CD14-positive monocyte (primary cell): ENCODE measurements around the gene IRAG1. TPM values are rescaled to one million over a fixed set of nuclear protein-coding genes. Genes with fewer than 3 reads are reported as not detected.

Source experiments
- DNase-seq, 3 donors: peaks; one replicate each; pipeline ENCODE4 v3.0.0-alpha.2; 2011 to 2022
- H2AFZ ChIP-seq: 2 replicates; pipeline ENCODE4 v1.6.0; 2012; ENCODE audit warnings: mild to moderate bottlenecking, low read depth, low read length, inconsistent platforms; ENCODE audit not compliant: insufficient read depth, poor library complexity, severe bottlenecking
- H3K27ac ChIP-seq, 2 donors: 1 replicate in 1 of 2; 2 replicates in 1 of 2; pipeline ENCODE4 v1.5.1; 2012 to 2013; ENCODE audit warnings: low read length in 2 of 2, control low read depth in 1 of 2, inconsistent platforms in 1 of 2, low read depth in 1 of 2, mild to moderate bottlenecking in 1 of 2
- H3K27me3 ChIP-seq, 2 donors: one replicate each; pipeline versions ENCODE4 v1.6.0 to v1.6.1; 2011 to 2013; ENCODE audit warnings: low read length in 2 of 2; ENCODE audit not compliant: control insufficient read depth in 2 of 2, insufficient read depth in 2 of 2
- H3K36me3 ChIP-seq, 2 donors: replicated peaks in 1 of 2; 1 replicate in 1 of 2; 2 replicates in 1 of 2; pipeline versions ENCODE4 v1.5.1 to v1.6.1; 2012 to 2013; ENCODE audit warnings: low read length in 2 of 2, control low read depth in 1 of 2, inconsistent platforms in 1 of 2, mild to moderate bottlenecking in 1 of 2; ENCODE audit not compliant: insufficient read depth in 2 of 2, control insufficient read depth in 1 of 2
- H3K4me1 ChIP-seq, 2 donors: 1 replicate in 1 of 2; 2 replicates in 1 of 2; pipeline versions ENCODE4 v1.5.1 to v1.6.1; 2012 to 2013; ENCODE audit warnings: low read length in 2 of 2, control low read depth in 1 of 2, inconsistent platforms in 1 of 2, mild to moderate bottlenecking in 1 of 2, moderate library complexity in 1 of 2; ENCODE audit not compliant: insufficient read depth in 2 of 2, control insufficient read depth in 1 of 2
- H3K4me2 ChIP-seq: replicated peaks from 2 replicates; pipeline ENCODE3; 2012; ENCODE audit warnings: low read length, moderate library complexity, mild to moderate bottlenecking; ENCODE audit not compliant: poor library complexity, severe bottlenecking; ENCODE audit errors: extremely low read depth
- H3K4me3 ChIP-seq, 3 experiments: fragments of 200-600 bp in 1 of 3; sonication (generic) in 1 of 3; replicated peaks in 1 of 3; 1 replicate in 2 of 3; 2 replicates in 1 of 3; pipeline ENCODE4 v1.5.1; 2011 to 2013; ENCODE audit warnings: low read length in 3 of 3, mild to moderate bottlenecking in 3 of 3, control low read depth in 2 of 3, low read depth in 2 of 3, inconsistent platforms in 1 of 3, moderate library complexity in 1 of 3
- H3K79me2 ChIP-seq: 2 replicates; pipeline ENCODE4 v1.6.0; 2012; ENCODE audit warnings: mild to moderate bottlenecking, control low read depth, inconsistent platforms, low read length, moderate library complexity; ENCODE audit not compliant: insufficient read depth
- H3K9ac ChIP-seq: 2 replicates; pipeline ENCODE4 v1.6.0; 2017; ENCODE audit warnings: low read length, mild to moderate bottlenecking; ENCODE audit not compliant: insufficient read depth, poor library complexity, severe bottlenecking
- H3K9me3 ChIP-seq, 2 donors: replicated peaks in 1 of 2; 1 replicate in 1 of 2; 2 replicates in 1 of 2; pipeline versions ENCODE4 v1.5.1 to v1.6.1; 2012 to 2013; ENCODE audit warnings: low read length in 2 of 2, control low read depth in 1 of 2; ENCODE audit not compliant: control insufficient read depth in 1 of 2, insufficient read depth in 1 of 2
- H4K20me1 ChIP-seq: 2 replicates; pipeline ENCODE4 v1.6.0; 2012; ENCODE audit warnings: mild to moderate bottlenecking, low read length, control low read depth, moderate library complexity; ENCODE audit not compliant: insufficient read depth
- H3K27ac Mint-ChIP-seq, 7 donors: one replicate each; pipeline ENCODE4 v1.8.0; 2020; ENCODE audit warnings: mild to moderate bottlenecking in 7 of 7, mixed read lengths in 7 of 7, moderate library complexity in 6 of 7, inconsistent platforms in 2 of 7
- H3K27me3 Mint-ChIP-seq, 3 donors: one replicate each; pipeline ENCODE4 v1.8.0; 2021 to 2022; ENCODE audit warnings: low read depth in 3 of 3, mild to moderate bottlenecking in 3 of 3, mixed read lengths in 3 of 3, moderate library complexity in 3 of 3, inconsistent platforms in 1 of 3
- H3K36me3 Mint-ChIP-seq, 2 donors: one replicate each; pipeline ENCODE4 v1.8.0; 2020; ENCODE audit warnings: mixed read lengths in 2 of 2, inconsistent platforms in 1 of 2, mild to moderate bottlenecking in 1 of 2
- H3K4me1 Mint-ChIP-seq: one replicate; pipeline ENCODE4 v1.8.0; 2020; ENCODE audit warnings: mild to moderate bottlenecking, mixed read lengths
- H3K4me3 Mint-ChIP-seq, 2 donors: one replicate each; pipeline ENCODE4 v1.8.0; 2020; ENCODE audit warnings: mild to moderate bottlenecking in 2 of 2, mixed read lengths in 2 of 2, moderate library complexity in 1 of 2
- H3K9me3 Mint-ChIP-seq, 7 donors: one replicate each; pipeline ENCODE4 v1.8.0; 2020 to 2022; ENCODE audit warnings: mixed read lengths in 7 of 7, mild to moderate bottlenecking in 6 of 7, moderate library complexity in 6 of 7, inconsistent platforms in 2 of 7
- WGBS: methylation state at CpG from one replicate; pipeline ENCODE4 v1.1.5; 2013; ENCODE audit warnings: missing lambda C conversion rate; ENCODE audit not compliant: insufficient coverage; 5-methylcytosine and 5-hydroxymethylcytosine counted together
- intact Hi-C, 2 donors: fragments of 100-400 bp; cut with micrococcal nuclease; formaldehyde crosslinking; loops; one replicate each; pipeline versions ENCODE4 v1.15.0 to v1.15.1; 2023
- polyA plus RNA-seq, 3 donors: library from polyadenylated mRNA; depleted of rRNA in 1 of 3; unstranded in 2 of 3; stranded (reverse) in 1 of 3; fragments of 300-500 nt in 2 of 3; fragments of >200 nt in 1 of 3; fragmentation: Illumina TruSeq in 2 of 3; gene quantifications; 1 replicate in 2 of 3; 2 replicates in 1 of 3; pipeline ENCODE4 v1.2.3, GENCODE V29; 2012 to 2021
- TF ChIP-seq, protein P1 (sequence below): fragments of 200-600 bp; IDR thresholded peaks from one replicate; pipeline ENCODE4 v1.8.0; 2022; ENCODE audit warnings: antibody characterized with exemption, mild to moderate bottlenecking

The IRAG1 gene
- polyA plus RNA-seq, 3 donors, result 3.0 to 4.9 (median 3.3) TPM

DNA sequence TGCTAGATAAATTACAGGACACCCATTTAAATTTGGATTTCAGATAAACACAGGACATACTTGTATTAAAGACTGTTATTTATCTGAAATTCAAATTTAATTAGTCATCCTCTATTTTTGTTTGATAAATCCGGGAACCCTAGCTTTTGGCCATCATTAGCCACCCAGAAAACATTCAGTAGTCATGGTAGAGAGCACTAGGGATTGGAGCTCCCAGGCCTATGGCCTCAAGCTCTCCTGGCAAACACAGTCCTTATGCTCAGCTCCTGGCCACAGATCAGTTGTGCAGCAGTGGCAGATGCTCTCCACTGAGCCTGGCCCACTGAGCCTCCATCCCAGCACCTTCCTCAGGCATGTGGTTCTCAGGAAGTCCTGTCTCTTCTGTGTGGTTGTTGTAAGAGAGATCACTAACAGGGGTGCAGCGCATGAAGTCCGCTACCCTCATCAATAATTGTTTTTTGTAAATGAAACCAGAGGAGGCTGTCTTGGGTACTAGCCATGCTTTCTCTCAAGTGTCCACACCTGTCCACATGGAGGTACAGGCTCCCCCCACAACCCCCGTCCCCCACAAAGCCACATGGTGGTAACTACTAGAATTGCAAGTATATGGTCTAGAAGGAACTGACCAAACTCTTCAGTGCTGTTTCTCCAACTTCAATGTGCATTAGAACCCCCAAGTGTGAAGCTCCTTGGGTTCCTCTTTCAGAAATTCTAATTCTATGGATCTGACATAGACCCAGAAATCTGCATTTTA lies 1.1 kb upstream of the IRAG1 start:
- no peak overlapping the region for H3K4me3 Mint-ChIP-seq
- Histone ChIP-seq H3K4me1 (peaks cover 6 to 7% of the 10 kb centered on the region in 2 donors), H3K27me3 (peaks cover 0 to 3% of the 10 kb centered on the region in 2 donors), H3K4me2 (no peak overlapping the region), H3K36me3 (no peaks in the 10 kb centered on the region), H3K79me2 (no peaks in the 10 kb centered on the region), H2AFZ (no peak overlapping the region), H3K9ac (no peak overlapping the region), H4K20me1 (no peaks in the 10 kb centered on the region), H3K9me3 (no peaks in the 10 kb centered on the region), H3K27ac (no peak overlapping the region), H3K4me3 (no peak overlapping the region)
- H3K9me3 Mint-ChIP-seq, result peaks cover 0 to 7% (median 0%) of the 10 kb centered on the region in 7 donors
- DNase-seq, result no peak
- H3K4me1 Mint-ChIP-seq, result peaks cover 11% of the 10 kb centered on the region
- H3K27me3 Mint-ChIP-seq, result peaks cover 6 to 15% (median 8%) of the 10 kb centered on the region in 3 donors
- no peaks in the 10 kb centered on the region for H3K36me3 Mint-ChIP-seq
- TF ChIP-seq, protein P1, sequence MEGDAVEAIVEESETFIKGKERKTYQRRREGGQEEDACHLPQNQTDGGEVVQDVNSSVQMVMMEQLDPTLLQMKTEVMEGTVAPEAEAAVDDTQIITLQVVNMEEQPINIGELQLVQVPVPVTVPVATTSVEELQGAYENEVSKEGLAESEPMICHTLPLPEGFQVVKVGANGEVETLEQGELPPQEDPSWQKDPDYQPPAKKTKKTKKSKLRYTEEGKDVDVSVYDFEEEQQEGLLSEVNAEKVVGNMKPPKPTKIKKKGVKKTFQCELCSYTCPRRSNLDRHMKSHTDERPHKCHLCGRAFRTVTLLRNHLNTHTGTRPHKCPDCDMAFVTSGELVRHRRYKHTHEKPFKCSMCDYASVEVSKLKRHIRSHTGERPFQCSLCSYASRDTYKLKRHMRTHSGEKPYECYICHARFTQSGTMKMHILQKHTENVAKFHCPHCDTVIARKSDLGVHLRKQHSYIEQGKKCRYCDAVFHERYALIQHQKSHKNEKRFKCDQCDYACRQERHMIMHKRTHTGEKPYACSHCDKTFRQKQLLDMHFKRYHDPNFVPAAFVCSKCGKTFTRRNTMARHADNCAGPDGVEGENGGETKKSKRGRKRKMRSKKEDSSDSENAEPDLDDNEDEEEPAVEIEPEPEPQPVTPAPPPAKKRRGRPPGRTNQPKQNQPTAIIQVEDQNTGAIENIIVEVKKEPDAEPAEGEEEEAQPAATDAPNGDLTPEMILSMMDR, result no peak
- no peak overlapping the region for H3K27ac Mint-ChIP-seq
- WGBS, result no CpG with 5 or more reads among the region's 4 CpGs
- intact Hi-C loops, result no loop called here

DNA sequence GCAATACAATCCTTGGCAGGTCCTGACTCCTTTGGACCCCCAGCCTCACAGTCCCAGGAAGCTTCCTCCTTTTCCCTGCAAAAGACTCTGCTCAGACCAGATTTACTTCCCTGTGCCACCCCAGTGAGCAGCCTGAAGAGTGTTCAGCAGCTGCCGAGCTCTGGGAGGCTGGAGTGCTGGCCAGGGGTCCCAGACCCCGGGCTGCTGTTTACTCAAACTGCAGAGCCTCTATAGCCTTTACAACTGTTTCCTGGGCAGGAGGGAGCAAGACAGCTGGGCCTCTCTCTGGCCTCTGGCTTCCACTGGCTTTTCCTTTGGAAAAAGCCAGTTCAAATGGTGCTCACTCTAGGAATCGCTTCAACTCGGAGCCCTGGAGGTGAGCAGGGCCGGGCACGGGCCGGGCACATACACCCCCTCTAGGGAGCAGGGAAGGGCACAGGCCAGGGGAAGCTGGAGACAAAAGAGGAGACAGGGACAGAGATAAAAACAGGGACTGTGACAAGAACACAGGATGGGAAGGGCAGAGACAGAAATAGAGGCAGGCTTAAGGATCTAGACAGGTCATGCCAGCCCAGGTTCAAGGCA lies 932 bp downstream of the IRAG1 start:
- Histone ChIP-seq H3K79me2 (no peaks in the 10 kb centered on the region), H2AFZ (no peak overlapping the region), H3K9ac (no peak overlapping the region), H3K4me1 (peaks cover 6 to 7% of the 10 kb centered on the region in 2 donors), H3K9me3 (no peaks in the 10 kb centered on the region), H3K4me2 (no peak overlapping the region), H4K20me1 (no peaks in the 10 kb centered on the region), H3K27ac (no peak overlapping the region), H3K36me3 (no peaks in the 10 kb centered on the region), H3K27me3 (peaks cover 0 to 3% of the 10 kb centered on the region in 2 donors), H3K4me3 (no peak overlapping the region)
- intact Hi-C loops, result no loop called here
- no peak for DNase-seq
- Mint-ChIP-seq H3K27me3 (peaks cover 6 to 15% (median 10%) of the 10 kb centered on the region in 3 donors), H3K27ac (peak overlapping the region in 2 of 7 donors; percentile 52 to 57), H3K36me3 (no peaks in the 10 kb centered on the region), H3K4me3 (peak overlapping the region in 1 of 2 donors; percentile 30), H3K9me3 (no peaks in the 10 kb centered on the region), H3K4me1 (peaks cover 11% of the 10 kb centered on the region)
- 87% methylated on average over 5 of the region's 7 CpGs for WGBS
- TF ChIP-seq, protein P1, result no peak
